Natural killer cell (primary cell): ENCODE measurements around the gene UTF1. TPM values are rescaled to one million over a fixed set of nuclear protein-coding genes. Genes with fewer than 3 reads are reported as not detected.

Experiments used
- ATAC-seq, 3 donors: fragments of 150-1000 bp in 2 of 3; fragments of 200-7000 bp in 1 of 3; cut with Tn5 transposase; 1 replicate in 1 of 3; 2 replicates in 2 of 3; pipeline ENCODE4 v1.10.0; 2021; ENCODE audit warnings: mild to moderate bottlenecking in 2 of 3, moderate library complexity in 2 of 3
- DNase-seq, 2 donors: peaks; one replicate each; pipeline versions ENCODE4 v3.0.0 to v3.0.0-alpha.2; 2013 to 2021; ENCODE audit warnings: mixed read lengths in 1 of 2
- H3K27ac ChIP-seq: one replicate; pipeline ENCODE4 v1.5.1; 2013; ENCODE audit warnings: mild to moderate bottlenecking, low read length
- H3K27me3 ChIP-seq: one replicate; pipeline ENCODE4 v1.6.1; 2013; ENCODE audit warnings: low read length; ENCODE audit not compliant: control insufficient read depth, insufficient read depth
- H3K36me3 ChIP-seq: one replicate; pipeline ENCODE4 v1.6.1; 2013; ENCODE audit warnings: low read length; ENCODE audit not compliant: control insufficient read depth, insufficient read depth
- H3K4me1 ChIP-seq: one replicate; pipeline ENCODE4 v1.6.1; 2013; ENCODE audit warnings: low read length; ENCODE audit not compliant: control insufficient read depth, insufficient read depth
- H3K4me3 ChIP-seq: one replicate; pipeline ENCODE4 v1.5.1; 2013; ENCODE audit warnings: low read length
- H3K9me3 ChIP-seq: one replicate; pipeline ENCODE4 v1.6.1; 2013; ENCODE audit warnings: low read length; ENCODE audit not compliant: control insufficient read depth, insufficient read depth
- H3K27ac Mint-ChIP-seq, 2 donors: one replicate each; pipeline ENCODE4 v1.8.0; 2022; ENCODE audit warnings: mild to moderate bottlenecking in 2 of 2, mixed read lengths in 2 of 2, moderate library complexity in 1 of 2
- H3K27me3 Mint-ChIP-seq, 2 donors: one replicate each; pipeline ENCODE4 v1.8.0; 2022; ENCODE audit warnings: low read depth in 2 of 2, mixed read lengths in 2 of 2
- H3K36me3 Mint-ChIP-seq: one replicate; pipeline ENCODE4 v1.8.0; 2022; ENCODE audit warnings: mixed read lengths
- H3K4me1 Mint-ChIP-seq, 2 donors: one replicate each; pipeline ENCODE4 v1.8.0; 2022; ENCODE audit warnings: mixed read lengths in 2 of 2
- H3K4me3 Mint-ChIP-seq: one replicate; pipeline ENCODE4 v1.8.0; 2022; ENCODE audit warnings: mild to moderate bottlenecking, moderate library complexity, mixed read lengths
- H3K9me3 Mint-ChIP-seq, 2 donors: one replicate each; pipeline ENCODE4 v1.8.0; 2022; ENCODE audit warnings: mixed read lengths in 2 of 2
- CTCF ChIP-seq: fragments of 200-600 bp; IDR thresholded peaks from one replicate; pipeline ENCODE4 v1.8.0; 2022; ENCODE audit warnings: antibody characterized with exemption
- WGBS: methylation state at CpG from one replicate; pipeline ENCODE4 v1.1.7; 2013; ENCODE audit warnings: missing lambda C conversion rate; ENCODE audit not compliant: insufficient coverage; 5-methylcytosine and 5-hydroxymethylcytosine counted together
- intact Hi-C: fragments of 100-400 bp; cut with micrococcal nuclease; formaldehyde crosslinking; loops from one replicate; pipeline ENCODE4 v1.14.2; 2022
- total RNA-seq, 4 donors: library from RNA; stranded (reverse); fragments of 120-200 nt in 1 of 4; gene quantifications; one replicate each; pipeline versions ENCODE4 v1.2.3 to v1.2.4, GENCODE V29; 2013 to 2022

UTF1 gene
- total RNA-seq, 3 donors from 2014 or later (not counting 1 experiment from before 2014, with no cell fraction given) = 0.31 to 0.33 TPM; not detected in 1

GRCh38 chr10:133215586-133215985, 14.4 kb upstream of the UTF1 start:
- H3K9me3 Mint-ChIP-seq = no peaks in the 10 kb centered on the region
- no peaks in the 10 kb centered on the region for H3K9me3 ChIP-seq
- H3K27ac ChIP-seq = no peak overlapping the region
- no peak for TF ChIP-seq CTCF
- H3K27me3 ChIP-seq = peaks cover 2% of the 10 kb centered on the region
- H3K4me3 Mint-ChIP-seq = no peak overlapping the region
- H3K4me1 ChIP-seq = peaks cover under 1% of the 10 kb centered on the region
- 91% methylated on average over 27 of the region's 27 CpGs for WGBS
- intact Hi-C loops = no loop called here
- no peak overlapping the region for H3K4me3 ChIP-seq
- no peak for ATAC-seq
- no peak for DNase-seq
- peaks cover 0 to 2% of the 10 kb centered on the region in 2 donors for H3K4me1 Mint-ChIP-seq
- H3K36me3 Mint-ChIP-seq = no peaks in the 10 kb centered on the region
- no peak overlapping the region for H3K27ac Mint-ChIP-seq
- peaks cover 0 to under 1% of the 10 kb centered on the region in 2 donors for H3K27me3 Mint-ChIP-seq
- H3K36me3 ChIP-seq = no peaks in the 10 kb centered on the region

GRCh38 chr10:133216776-133217175, 13.2 kb upstream of the UTF1 start:
- intact Hi-C loops = no loop called here
- Histone ChIP-seq H3K27me3 (peaks cover 2% of the 10 kb centered on the region), H3K4me1 (no peaks in the 10 kb centered on the region), H3K27ac (no peak overlapping the region), H3K4me3 (no peak overlapping the region), H3K9me3 (no peaks in the 10 kb centered on the region), H3K36me3 (no peaks in the 10 kb centered on the region)
- WGBS = 84% methylated on average over 26 of the region's 26 CpGs
- ATAC-seq (no peak), DNase-seq (no peak)
- peaks cover 8 to 9% of the 10 kb centered on the region in 2 donors for H3K27me3 Mint-ChIP-seq
- H3K9me3 Mint-ChIP-seq = no peaks in the 10 kb centered on the region
- H3K4me1 Mint-ChIP-seq = peaks cover 0 to 4% of the 10 kb centered on the region in 2 donors
- no peak overlapping the region for H3K27ac Mint-ChIP-seq
- H3K4me3 Mint-ChIP-seq = no peak overlapping the region
- no peaks in the 10 kb centered on the region for H3K36me3 Mint-ChIP-seq
- no peak for TF ChIP-seq CTCF

- H3K4me1 Mint-ChIP-seq = peaks cover 0 to 4% of the 10 kb centered on the region in 2 donors
- 90% methylated on average over 25 of the region's 25 CpGs for WGBS
- H3K36me3 Mint-ChIP-seq = no peaks in the 10 kb centered on the region
- H3K27me3 Mint-ChIP-seq = peaks cover 8 to 9% of the 10 kb centered on the region in 2 donors
- H3K9me3 Mint-ChIP-seq = no peaks in the 10 kb centered on the region
- no peaks in the 10 kb centered on the region for H3K4me1 ChIP-seq
- DNase-seq (no peak), ATAC-seq (no peak)
- no peak overlapping the region for H3K4me3 Mint-ChIP-seq
- H3K36me3 ChIP-seq = no peaks in the 10 kb centered on the region
- no peak for TF ChIP-seq CTCF
- no peak overlapping the region for H3K4me3 ChIP-seq
- H3K9me3 ChIP-seq = no peaks in the 10 kb centered on the region
- no peak overlapping the region for H3K27ac ChIP-seq
- intact Hi-C loops = no loop called here
- peaks cover 2% of the 10 kb centered on the region for H3K27me3 ChIP-seq
- H3K27ac Mint-ChIP-seq = no peak overlapping the region
Observed at GRCh38 chr10:133217800-133218589, 12.0 kb upstream of the UTF1 start.
